Esophagus muscularis mucosa (tissue), 4 donors: ENCODE results near the gene PPAN. TPM values are rescaled to one million over a fixed set of nuclear protein-coding genes. Genes with fewer than 3 reads are reported as not detected.

Experiments
- DNase-seq: peaks from one replicate; pipeline ENCODE4 v3.0.0-alpha.2; 2017; ENCODE audit errors: extremely low spot score
- H3K27ac ChIP-seq, 4 donors: fragments of 200-600 bp; sonication (generic); replicated peaks in 1 of 4; 1 replicate in 3 of 4; 2 replicates in 1 of 4; pipeline ENCODE4 v1.5.1; 2016 to 2019; ENCODE audit warnings: mild to moderate bottlenecking in 1 of 4
- H3K27me3 ChIP-seq, 4 donors: fragments of 200-600 bp; sonication (generic); one replicate each; pipeline versions ENCODE4 v1.5.1 to v1.6.0; 2016 to 2019
- H3K36me3 ChIP-seq, 4 donors: fragments of 200-600 bp; sonication (generic); one replicate each; pipeline ENCODE4 v1.5.1; 2016 to 2019
- H3K4me1 ChIP-seq, 4 donors: fragments of 200-600 bp; sonication (generic); one replicate each; pipeline ENCODE4 v1.5.1; 2016 to 2019
- H3K4me3 ChIP-seq, 4 donors: fragments of 200-600 bp; sonication (generic); 1 replicate in 2 of 4; 2 replicates in 2 of 4; pipeline ENCODE4 v1.5.1; 2016 to 2019; ENCODE audit warnings: mild to moderate bottlenecking in 4 of 4, moderate library complexity in 1 of 4
- H3K9me3 ChIP-seq, 4 donors: fragments of 200-600 bp; sonication (generic); 1 replicate in 3 of 4; 2 replicates in 1 of 4; pipeline ENCODE4 v1.5.1; 2016 to 2019
- EP300 ChIP-seq: sonication (generic); formaldehyde crosslinking; IDR thresholded peaks from one replicate; pipeline ENCODE4 v1.6.1; 2017; ENCODE audit warnings: antibody characterized with exemption
- POLR2A ChIP-seq: fragments of 450-650 bp; IDR thresholded peaks from one replicate; pipeline ENCODE4 v1.6.1; 2017; ENCODE audit warnings: antibody characterized with exemption, moderate library complexity, mild to moderate bottlenecking, low read depth
- POLR2AphosphoS5 ChIP-seq, 2 donors: sonication (generic); formaldehyde crosslinking; IDR thresholded peaks; one replicate each; pipeline ENCODE4 v1.6.1; 2017; ENCODE audit warnings: antibody characterized with exemption in 2 of 2
- WGBS: methylation state at CpG from one replicate; pipeline ENCODE4 v1.1.5; 2018; 5-methylcytosine and 5-hydroxymethylcytosine counted together
- intact Hi-C: fragments of 100-400 bp; cut with DNase I; formaldehyde crosslinking; loops from one replicate; pipeline ENCODE4 v1.15.1; 2023
- total RNA-seq, 4 donors: library from RNA; depleted of rRNA; stranded (reverse); fragments of >200 nt; gene quantifications; one replicate each; pipeline versions ENCODE4 v1.1.0 to v1.2.1, GENCODE V29; 2016
- TF ChIP-seq, protein P1 (sequence below), 3 experiments: fragments of 200-600 bp in 2 of 3; fragments of 450-650 bp in 1 of 3; sonication (generic) in 2 of 3; IDR thresholded peaks; one replicate each; pipeline ENCODE4 v1.5.1; 2017 to 2019; ENCODE audit warnings: antibody characterized with exemption in 3 of 3, mild to moderate bottlenecking in 2 of 3, moderate library complexity in 1 of 3

The PPAN gene
- total RNA-seq, 4 donors from 2014 or later: 22.7 to 39.3 (median 29.1) TPM

DNA sequence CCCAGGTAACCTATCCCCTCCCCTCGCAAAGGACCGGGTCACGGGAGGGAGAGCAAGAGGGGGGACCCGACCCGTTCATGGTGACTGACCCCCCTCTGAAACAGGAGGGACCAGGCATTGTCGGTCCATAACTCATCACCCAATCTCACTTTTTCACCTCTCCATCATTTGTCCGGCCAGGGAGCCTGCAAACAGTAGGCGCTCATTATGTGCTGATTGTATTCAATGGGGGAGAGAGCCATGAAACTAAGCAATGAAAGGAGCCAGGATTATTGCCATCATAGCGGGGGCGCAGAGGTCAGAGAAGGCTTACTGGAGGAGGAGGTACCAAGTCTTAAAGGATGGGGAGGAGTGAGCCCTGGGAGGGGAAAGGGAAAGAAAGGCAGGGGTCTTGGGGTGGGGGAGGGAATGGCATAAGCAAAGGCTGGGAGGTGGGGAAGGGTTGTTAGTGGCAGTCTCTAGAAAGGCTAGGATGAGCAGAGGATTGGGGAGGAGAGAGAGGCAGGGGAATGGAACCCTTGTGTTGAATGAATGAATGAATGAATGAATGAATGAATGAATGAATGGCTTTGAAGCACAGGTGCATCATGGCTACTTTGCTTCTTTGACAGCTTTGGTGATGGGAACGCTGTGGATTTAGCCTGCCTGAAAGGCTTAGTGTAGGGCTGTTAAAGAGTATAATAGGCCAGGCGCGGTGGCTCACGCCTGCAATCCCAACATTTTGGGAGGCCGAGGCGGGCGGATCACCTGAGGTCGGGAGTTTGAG is 18.7 kb upstream of the PPAN start:
- no peak for DNase-seq
- H3K27ac ChIP-seq: peak overlapping the region; percentile 87 to 90 (median 90)
- H3K4me3 ChIP-seq: peak overlapping the region; percentile 86 to 97 (median 92)
- WGBS: 87% methylated on average over 18 of the region's 18 CpGs
- H3K9me3 ChIP-seq: no peaks in the 10 kb centered on the region
- intact Hi-C loops: no loop called here
- no peak for TF ChIP-seq POLR2AphosphoS5 (IDR thresholded peaks at IDR 0.05)
- no peak for TF ChIP-seq POLR2A
- TF ChIP-seq, protein P1, sequence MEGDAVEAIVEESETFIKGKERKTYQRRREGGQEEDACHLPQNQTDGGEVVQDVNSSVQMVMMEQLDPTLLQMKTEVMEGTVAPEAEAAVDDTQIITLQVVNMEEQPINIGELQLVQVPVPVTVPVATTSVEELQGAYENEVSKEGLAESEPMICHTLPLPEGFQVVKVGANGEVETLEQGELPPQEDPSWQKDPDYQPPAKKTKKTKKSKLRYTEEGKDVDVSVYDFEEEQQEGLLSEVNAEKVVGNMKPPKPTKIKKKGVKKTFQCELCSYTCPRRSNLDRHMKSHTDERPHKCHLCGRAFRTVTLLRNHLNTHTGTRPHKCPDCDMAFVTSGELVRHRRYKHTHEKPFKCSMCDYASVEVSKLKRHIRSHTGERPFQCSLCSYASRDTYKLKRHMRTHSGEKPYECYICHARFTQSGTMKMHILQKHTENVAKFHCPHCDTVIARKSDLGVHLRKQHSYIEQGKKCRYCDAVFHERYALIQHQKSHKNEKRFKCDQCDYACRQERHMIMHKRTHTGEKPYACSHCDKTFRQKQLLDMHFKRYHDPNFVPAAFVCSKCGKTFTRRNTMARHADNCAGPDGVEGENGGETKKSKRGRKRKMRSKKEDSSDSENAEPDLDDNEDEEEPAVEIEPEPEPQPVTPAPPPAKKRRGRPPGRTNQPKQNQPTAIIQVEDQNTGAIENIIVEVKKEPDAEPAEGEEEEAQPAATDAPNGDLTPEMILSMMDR (IDR thresholded peaks at IDR 0.05): no peak
- no peak for TF ChIP-seq EP300
- peaks cover 6 to 36% (median 30%) of the 10 kb centered on the region in 4 donors for H3K36me3 ChIP-seq
- H3K27me3 ChIP-seq: no peaks in the 10 kb centered on the region
- H3K4me1 ChIP-seq: peaks cover 0 to 18% (median 15%) of the 10 kb centered on the region in 4 donors

DNA sequence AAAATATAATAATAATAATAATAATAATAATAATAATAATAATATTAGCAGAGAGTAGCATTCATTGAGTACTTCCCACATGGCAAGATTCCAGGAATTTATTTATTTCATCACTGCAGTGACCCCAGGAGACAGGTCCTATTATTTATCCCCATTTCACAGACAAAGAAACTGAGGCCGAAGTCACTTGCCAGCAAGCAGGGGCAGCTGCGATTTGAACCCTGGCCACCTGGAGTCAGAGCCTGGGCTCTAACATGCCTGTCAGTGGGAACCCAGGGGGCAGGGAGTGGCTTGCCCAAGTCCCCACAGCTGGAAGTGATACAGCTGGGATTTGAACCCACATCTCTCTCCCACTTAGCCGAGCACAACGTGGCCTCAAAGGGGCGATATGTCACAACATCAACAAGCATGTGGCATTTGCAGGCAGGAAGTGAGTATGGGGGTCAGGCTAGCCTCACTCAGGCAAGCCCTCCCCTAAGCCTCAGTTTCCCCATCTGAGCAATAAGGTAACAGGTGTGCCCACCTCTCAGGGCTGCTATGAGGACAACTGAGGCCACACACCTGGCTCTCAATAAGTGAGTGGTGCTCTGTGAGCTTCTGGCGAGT is 17.1 kb upstream of the PPAN start:
- Histone ChIP-seq H3K4me1 (peaks cover 0 to 18% (median 15%) of the 10 kb centered on the region in 4 donors), H3K9me3 (no peaks in the 10 kb centered on the region), H3K27ac (no peak overlapping the region), H3K27me3 (no peaks in the 10 kb centered on the region), H3K4me3 (no peak overlapping the region), H3K36me3 (peaks cover 6 to 47% (median 37%) of the 10 kb centered on the region in 4 donors)
- no peak for TF ChIP-seq POLR2AphosphoS5 (IDR thresholded peaks at IDR 0.05)
- TF ChIP-seq, protein P1 (IDR thresholded peaks at IDR 0.05): no peak
- no peak for TF ChIP-seq POLR2A
- TF ChIP-seq EP300: no peak
- 83% methylated on average over 5 of the region's 6 CpGs for WGBS
- intact Hi-C loops: no loop called here
- no peak for DNase-seq

- no peak overlapping the region for H3K4me3 ChIP-seq
- no peaks in the 10 kb centered on the region for H3K27me3 ChIP-seq
- H3K36me3 ChIP-seq: peaks cover 6 to 47% (median 37%) of the 10 kb centered on the region in 4 donors
- H3K27ac ChIP-seq: no peak overlapping the region
- TF ChIP-seq POLR2AphosphoS5 (IDR thresholded peaks at IDR 0.05) (no peak), EP300 (no peak), POLR2A (no peak)
- TF ChIP-seq, protein P1 (IDR thresholded peaks at IDR 0.05): no peak
- intact Hi-C loops: no loop called here
- no peaks in the 10 kb centered on the region for H3K9me3 ChIP-seq
- H3K4me1 ChIP-seq: peaks cover 0 to 18% (median 15%) of the 10 kb centered on the region in 4 donors
- WGBS: 90% methylated on average over 14 of the region's 15 CpGs
- no peak for DNase-seq
These were observed 16.3 kb upstream of the PPAN start for GRCh38 chr19:10089801-10090375.

DNA sequence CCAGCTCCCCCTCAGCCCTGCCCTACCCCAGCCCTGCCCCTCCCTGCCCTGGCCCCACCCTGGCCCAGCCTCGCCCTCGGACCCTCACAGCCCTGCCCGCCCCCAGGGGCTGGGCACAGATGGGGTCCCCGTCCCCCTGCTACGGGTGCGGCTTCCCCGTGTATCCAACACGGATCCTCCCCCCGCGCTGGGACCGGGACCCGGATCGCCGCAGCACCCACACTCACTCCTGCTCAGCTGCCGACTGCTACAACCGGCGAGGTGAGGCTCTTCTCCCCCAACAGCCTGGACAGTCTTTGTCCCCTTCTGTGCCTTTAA is 14.8 kb upstream of the PPAN start:
- no peak for TF ChIP-seq POLR2A
- TF ChIP-seq, protein P1 (IDR thresholded peaks at IDR 0.05): no peak
- TF ChIP-seq EP300: no peak
- TF ChIP-seq POLR2AphosphoS5 (IDR thresholded peaks at IDR 0.05): no peak
- no peak for DNase-seq
- 92% methylated on average over 15 of the region's 17 CpGs for WGBS
- H3K27ac ChIP-seq: no peak overlapping the region
- no peaks in the 10 kb centered on the region for H3K27me3 ChIP-seq
- peaks cover 5 to 20% (median 19%) of the 10 kb centered on the region in 4 donors for H3K4me1 ChIP-seq
- H3K9me3 ChIP-seq: no peaks in the 10 kb centered on the region
- H3K36me3 ChIP-seq: peaks cover 6 to 47% (median 37%) of the 10 kb centered on the region in 4 donors
- no peak overlapping the region for H3K4me3 ChIP-seq
- intact Hi-C loops: no loop called here
